GM19023 (cell line): ENCODE measurements around the gene SMAD7.
A peak's percentile ranks its signal among the peaks of the same experiment; 100 is the strongest.

Source experiments
- ATAC-seq: cut with Tn5 transposase; IDR thresholded peaks from one replicate; pipeline ENCODE4 v1.9.1; 2021; ENCODE audit warnings: mild to moderate bottlenecking, moderate library complexity; ENCODE audit not compliant: unreplicated experiment

SMAD7 gene

DNA sequence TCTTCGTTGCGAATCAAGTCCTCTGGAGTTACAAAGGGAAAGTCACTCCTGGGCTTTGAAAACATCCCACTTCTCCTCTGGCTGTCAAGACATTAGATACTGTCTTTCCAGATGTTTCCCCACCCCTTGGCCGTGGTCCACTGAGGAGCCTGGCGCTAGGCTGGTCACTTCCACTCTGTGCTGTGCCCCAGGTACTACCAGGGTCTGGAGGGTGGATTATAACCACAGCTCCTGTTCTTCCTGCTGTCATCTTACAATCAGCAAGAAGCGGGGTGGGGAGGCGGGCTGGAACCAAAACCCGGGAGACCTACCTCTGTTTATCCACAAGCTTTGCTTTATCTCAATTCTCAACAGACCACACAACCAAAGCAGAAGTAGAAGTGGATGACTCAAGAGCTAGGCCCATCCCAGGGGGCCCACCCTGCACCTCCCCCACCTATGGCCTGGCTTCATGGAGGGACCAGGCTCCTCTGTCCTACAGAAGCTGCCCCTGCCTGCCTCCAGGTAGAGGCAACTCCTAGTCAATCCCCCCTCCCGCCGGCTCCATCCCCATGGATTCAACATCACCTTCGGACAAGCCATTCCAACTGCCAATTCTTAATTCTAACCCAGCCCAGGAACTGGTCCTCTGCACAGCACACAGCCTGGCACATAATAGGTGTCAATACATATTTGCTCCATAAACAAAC is 17.8 kb downstream of the SMAD7 start:
- no peak for ATAC-seq

DNA sequence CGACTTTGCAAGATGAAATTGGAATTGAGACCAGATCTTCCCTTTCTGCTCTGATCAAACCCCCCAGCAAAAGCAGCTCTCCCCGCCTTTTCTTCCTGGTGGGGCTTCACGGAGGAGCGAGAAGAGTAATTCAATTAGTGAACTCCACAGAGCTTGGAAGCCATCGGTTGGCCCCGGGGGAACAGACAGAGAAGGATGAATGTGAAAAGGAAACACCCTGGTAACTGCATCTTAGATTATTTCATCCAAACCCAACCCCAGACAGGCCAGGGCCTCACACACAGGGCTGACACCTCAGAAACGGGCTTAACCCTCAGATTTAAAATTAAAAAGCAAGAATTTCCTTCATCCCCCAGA is 18.3 kb downstream of the SMAD7 start:
- no peak for ATAC-seq

DNA sequence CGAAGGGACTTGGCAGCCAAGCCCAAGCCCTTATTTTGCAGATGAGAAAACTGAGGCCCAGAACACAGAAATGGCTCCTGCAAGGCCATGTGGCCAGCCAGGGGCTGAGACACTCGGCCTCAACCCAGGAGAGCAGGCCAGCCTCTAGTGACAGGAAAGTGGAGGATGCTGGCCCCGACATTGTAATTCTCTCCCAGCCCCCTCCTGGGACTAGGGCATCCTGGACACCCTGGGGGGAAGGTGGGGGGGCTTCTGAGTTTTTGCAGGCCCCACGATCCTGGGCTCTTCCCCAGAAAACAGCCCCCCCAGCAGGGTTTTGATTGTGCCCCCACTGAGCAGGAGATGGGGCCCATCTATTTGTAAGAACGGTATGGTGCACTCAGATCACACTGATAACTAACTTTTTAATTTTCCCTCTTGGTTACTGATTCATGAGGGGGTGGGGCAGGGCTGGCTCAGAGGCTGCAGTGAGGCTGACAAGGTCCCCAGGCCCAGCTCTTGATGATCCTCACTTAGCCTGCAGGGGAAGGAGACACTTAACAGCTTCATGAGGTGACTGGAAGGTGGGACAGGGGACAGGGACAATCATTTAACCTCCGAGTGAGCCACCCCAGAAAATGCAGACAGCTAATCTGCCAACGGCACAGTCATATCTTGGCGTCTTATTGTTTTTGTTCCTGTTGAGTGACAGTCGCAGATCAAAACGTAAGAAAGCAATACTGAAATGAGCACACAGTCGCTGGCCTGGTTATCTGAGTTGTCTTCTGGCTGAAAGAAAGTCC is 18.9 kb downstream of the SMAD7 start:
- no peak for ATAC-seq

DNA sequence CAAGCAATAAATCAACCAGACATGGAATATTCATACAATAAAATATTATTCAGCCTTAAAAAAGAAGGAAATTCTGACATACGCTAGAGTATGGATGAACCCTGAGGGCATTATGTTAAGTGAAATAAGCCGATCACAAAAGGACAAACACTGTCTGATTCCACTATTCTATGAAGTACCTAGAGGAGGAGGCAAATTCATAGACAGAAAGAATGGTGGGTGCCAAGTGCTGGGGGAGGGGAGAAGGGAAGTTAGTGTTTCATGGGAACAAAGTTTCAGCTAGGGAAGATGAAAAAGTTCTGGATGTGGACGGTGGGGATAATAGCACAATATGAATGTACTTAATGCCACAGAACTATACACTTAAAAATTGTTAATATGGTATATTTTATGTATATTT is 19.8 kb downstream of the SMAD7 start:
- no peak for ATAC-seq

GRCh38 chr18:48929941-48930713 is 20.6 kb downstream of the SMAD7 start:
- no peak for ATAC-seq

- no peak for ATAC-seq
Measured at GRCh38 chr18:48929212-48929612, 21.6 kb downstream of the SMAD7 start.

DNA sequence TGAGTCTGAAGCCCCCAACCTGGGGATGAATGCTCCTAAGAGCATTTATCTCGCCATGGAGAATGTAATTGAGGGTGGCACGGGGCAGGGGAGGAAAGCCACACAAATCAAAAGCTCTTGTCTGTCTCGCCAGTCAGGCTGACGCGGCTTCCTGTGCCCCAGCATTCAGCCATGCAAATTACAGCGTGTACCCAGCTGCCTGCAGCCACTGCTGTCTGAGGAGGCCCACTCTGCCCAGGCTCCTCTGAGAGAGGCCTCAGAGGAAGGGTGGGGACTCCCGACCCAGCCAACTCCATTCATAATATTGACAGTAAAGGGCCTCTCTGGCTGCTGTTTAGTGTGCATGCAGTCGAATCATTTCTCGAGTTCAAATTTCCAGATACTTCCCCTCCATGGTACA is 22.0 kb downstream of the SMAD7 start:
- peak; percentile 79 for ATAC-seq

- ATAC-seq: no peak
Measured at GRCh38 chr18:48927286-48928080, 23.3 kb downstream of the SMAD7 start.

DNA sequence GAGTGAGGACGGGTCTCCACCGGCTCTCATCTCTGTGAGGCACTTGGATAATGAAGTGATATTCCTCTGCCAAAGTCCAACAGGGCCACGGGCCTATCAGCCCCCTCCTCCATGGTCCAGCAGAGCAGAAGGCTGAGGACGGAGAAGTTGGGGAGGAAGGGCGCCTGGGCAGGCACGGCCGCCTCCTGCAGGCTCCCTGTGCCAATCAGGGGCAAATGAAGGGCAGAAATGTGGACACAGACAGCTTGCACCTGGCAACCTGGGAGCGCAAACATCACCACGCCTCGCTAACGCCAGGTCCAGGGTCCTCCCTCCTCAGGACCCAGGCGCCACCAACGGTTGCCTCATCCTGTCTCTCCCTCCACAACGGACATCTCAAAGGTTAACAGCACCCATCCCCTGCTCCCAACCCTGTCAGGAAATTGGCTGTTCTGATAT is 24.3 kb downstream of the SMAD7 start:
- ATAC-seq: no peak

- no peak for ATAC-seq
Measured at GRCh38 chr18:48925491-48925780, 25.3 kb downstream of the SMAD7 start.

- ATAC-seq: no peak
Measured at GRCh38 chr18:48924630-48925490, 25.9 kb downstream of the SMAD7 start.

DNA sequence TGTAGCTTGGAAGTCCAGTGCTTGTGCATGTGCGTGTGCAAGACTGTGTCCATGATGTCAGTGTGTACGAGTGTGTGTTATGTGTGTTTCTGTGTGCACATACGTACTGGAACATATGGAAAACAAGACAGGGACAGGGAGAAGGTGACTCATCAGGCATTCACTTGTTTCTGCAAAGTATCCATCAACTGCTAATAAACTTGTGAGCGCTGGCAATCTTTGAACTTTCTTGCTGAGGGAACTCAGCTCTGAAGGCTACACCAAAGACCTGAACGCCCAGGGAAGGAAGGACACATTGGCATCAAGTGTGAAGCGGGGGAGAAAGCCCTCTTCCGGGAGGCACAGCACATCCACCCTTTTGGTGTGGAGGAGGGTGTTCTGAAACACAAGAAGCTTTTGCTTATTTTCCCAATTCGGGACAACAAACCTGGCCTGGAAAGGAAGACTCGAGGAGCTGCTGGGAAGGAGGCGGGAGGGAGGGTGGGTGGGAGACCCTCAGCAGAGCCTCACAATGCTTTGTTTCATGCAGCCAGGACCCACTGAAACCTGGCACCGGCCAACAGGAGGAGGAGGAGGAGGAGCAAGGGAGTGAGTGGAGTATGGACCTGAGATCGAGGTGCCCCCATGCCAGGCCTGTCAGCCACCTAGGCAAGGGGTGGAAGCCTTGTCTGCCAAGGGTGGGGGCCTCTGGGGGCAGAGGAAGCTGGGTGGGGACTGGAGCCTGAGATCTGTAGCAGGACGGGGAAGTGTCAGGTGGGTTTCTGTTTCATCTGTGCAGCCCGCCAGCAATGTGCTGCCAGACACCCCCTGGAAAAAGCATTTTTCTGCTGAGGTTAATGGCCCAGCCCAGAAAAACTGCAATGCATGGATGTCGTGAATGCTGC is 26.8 kb downstream of the SMAD7 start:
- peak; percentile 37 for ATAC-seq

DNA sequence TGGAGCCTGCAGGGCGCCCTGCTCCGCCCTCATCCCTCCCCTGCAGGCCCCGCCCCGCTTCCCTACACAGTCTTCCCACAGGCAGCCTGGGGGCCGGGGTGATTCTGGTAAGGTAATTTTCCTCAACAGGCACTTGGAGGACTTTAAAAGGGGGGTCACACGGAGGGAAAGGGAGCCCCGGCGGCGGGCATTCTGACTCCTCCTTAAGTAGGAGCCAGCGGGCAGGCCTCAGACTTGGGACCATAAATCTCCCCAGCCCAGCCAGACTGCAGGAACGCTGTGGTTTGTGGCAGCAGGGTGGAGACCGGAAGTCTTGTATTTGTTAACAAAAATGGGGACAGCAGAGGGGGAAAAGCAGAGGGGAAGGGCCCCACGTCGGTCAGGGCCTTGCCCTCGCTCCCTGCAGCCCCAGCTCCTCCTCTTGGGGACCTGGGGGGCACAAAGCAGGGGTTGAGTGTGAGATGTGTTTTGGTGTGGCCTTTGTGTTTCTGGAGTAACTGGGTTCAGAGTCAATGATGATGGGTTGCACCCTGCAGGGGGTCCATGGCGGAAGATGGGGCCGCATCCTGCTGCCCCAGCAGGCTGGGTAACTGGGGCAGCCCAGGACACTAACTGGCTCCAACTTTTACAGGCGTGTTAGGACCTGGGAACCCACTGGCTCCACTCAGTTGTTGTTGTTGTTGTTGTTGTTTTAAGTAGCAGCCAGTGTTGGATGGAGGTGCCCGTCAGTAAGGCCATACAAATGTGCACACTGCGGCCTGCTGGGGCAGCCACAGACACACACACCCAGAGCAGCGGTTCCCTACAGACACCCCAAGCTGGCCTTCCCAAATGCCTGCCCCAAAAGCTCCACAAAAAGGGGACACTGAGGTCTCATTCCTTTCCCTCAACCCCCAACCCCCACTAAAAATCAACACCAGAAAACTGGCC is 27.7 kb downstream of the SMAD7 start:
- no peak for ATAC-seq

- ATAC-seq: no peak
Measured at GRCh38 chr18:48922226-48922800, 28.5 kb downstream of the SMAD7 start.

- no peak for ATAC-seq
Measured at GRCh38 chr18:48921305-48922225, 29.2 kb downstream of the SMAD7 start.

DNA sequence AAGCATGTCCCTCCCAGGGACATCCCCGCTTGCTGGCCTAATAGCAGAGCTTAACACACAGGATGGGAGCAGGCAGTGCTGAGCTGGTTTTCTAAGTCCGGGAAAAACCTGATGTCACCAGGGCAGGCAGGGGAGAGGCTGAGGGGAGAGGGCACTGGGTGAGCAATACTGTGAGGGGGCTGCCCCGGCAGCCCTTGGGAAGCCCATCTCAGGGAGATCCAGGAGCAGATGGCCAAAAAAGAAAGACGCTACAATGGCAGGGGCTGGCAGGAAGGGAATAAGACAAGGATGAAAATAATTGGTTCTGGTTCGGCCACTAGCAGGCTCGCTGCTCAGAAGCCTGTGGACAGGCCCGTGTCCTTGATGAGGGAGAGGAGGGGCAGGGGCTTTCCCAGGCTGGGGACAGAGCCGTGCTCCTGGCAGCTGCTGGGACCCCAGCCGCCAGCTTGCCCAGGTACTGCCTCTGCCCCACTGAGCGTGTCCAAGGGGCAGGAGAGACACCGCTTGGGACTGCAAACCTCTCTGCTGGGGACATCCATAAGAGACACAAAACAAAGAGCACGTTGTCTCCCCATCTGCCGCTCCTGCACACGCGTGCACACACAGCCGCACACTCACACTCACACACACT is 30.2 kb downstream of the SMAD7 start:
- no peak for ATAC-seq
